HCT116 (cell line): ENCODE measurements around the gene PDRG1. TPM values are rescaled to one million over a fixed set of nuclear protein-coding genes. Genes with fewer than 3 reads are reported as not detected.

ENCODE experiments used
- ATAC-seq: fragments of 200-7000 bp; cut with Tn5 transposase; 2 replicates; pipeline ENCODE4 v1.9.1; 2020; ENCODE audit warnings: mild to moderate bottlenecking, moderate library complexity
- BruUV-seq: library from RNA; stranded (reverse); fragments of 400-500 nt; replicated peaks from 2 replicates; lab custom pipeline; 2021; lab: Mats Ljungman, UMichigan
- CTCF ChIA-PET: fragments of 300-600 bp; sonication (Branson Sonifier 250); formaldehyde crosslinking; loops from one replicate; lab custom pipeline; 2021; ENCODE audit warnings: antibody characterized with exemption; lab: Charles Lee
- POLR2A ChIA-PET: fragments of 300-600, 350-600 bp; sonication (Branson Sonifier 250); formaldehyde crosslinking; loops from one replicate; lab custom pipeline; 2021; ENCODE audit warnings: antibody characterized with exemption; lab: Charles Lee
- RAD21 ChIA-PET, 2 experiments: fragments of 300-600 bp; sonication (Branson Sonifier 250); formaldehyde crosslinking; loops; one replicate each; lab custom pipeline; 2023; ENCODE audit warnings: low total read pairs in 2 of 2; ENCODE audit not compliant: uncharacterized antibody in 2 of 2, unreplicated experiment in 2 of 2, low non-redundant PET in 1 of 2; lab: Charles Lee
- DNase-seq: peaks from one replicate; pipeline ENCODE4 v3.0.0-alpha.2; 2010; ENCODE audit warnings: low read depth, low spot score
- H2AFZ ChIP-seq: fragments of 200-600 bp; shearing (Covaris generic), sonication (generic); 2 replicates; pipeline ENCODE4 v1.6.1; 2017; ENCODE audit warnings: low read depth, mixed run types, mixed read lengths, antibody characterized with exemption, low read length; ENCODE audit not compliant: poor library complexity, severe bottlenecking
- H3K27ac ChIP-seq: 2 replicates; pipeline ENCODE4 v1.5.1; 2012; ENCODE audit warnings: low read depth, low read length
- H3K27me3 ChIP-seq: fragments of 200-600 bp; sonication (generic); 2 replicates; pipeline ENCODE4 v1.6.1; 2016; ENCODE audit warnings: mixed run types, low read length, mixed read lengths; ENCODE audit not compliant: insufficient read depth
- H3K36me3 ChIP-seq, 2 experiments: fragments of 200-500 bp in 1 of 2; fragments of 200-600 bp in 1 of 2; sonication (Bioruptor generic) in 1 of 2; sonication (generic) in 1 of 2; 2 replicates each; pipeline versions ENCODE4 v1.5.1 to v1.6.1; 2014 to 2016; ENCODE audit warnings: low read length in 2 of 2, inconsistent platforms in 1 of 2, mixed read lengths in 1 of 2, mixed run types in 1 of 2; ENCODE audit not compliant: insufficient read depth in 2 of 2, control insufficient read depth in 1 of 2
- H3K4me1 ChIP-seq, 2 experiments: fragments of 200-600 bp in 1 of 2; sonication (generic) in 1 of 2; 2 replicates each; pipeline versions ENCODE4 v1.5.1 to v1.6.1; 2012 to 2017; ENCODE audit warnings: low read length in 2 of 2, inconsistent platforms in 1 of 2, mild to moderate bottlenecking in 1 of 2, mixed read lengths in 1 of 2, mixed run types in 1 of 2, moderate library complexity in 1 of 2; ENCODE audit not compliant: insufficient read depth in 2 of 2, control insufficient read depth in 1 of 2
- H3K4me2 ChIP-seq: fragments of 200-600 bp; sonication (generic); 2 replicates; pipeline ENCODE4 v1.6.1; 2017; ENCODE audit warnings: mixed run types, low read length, mixed read lengths
- H3K4me3 ChIP-seq, 2 experiments: fragments of 200-600 bp in 1 of 2; sonication (generic) in 1 of 2; replicated peaks in 1 of 2; 2 replicates each; pipeline ENCODE4 v1.5.1; 2011 to 2016; ENCODE audit warnings: low read length in 2 of 2, control low read depth in 1 of 2, low read depth in 1 of 2, mild to moderate bottlenecking in 1 of 2, mixed read lengths in 1 of 2, mixed run types in 1 of 2
- H3K79me2 ChIP-seq: fragments of 200-600 bp; sonication (generic); 2 replicates; pipeline ENCODE4 v1.6.1; 2017; ENCODE audit warnings: mild to moderate bottlenecking, mixed run types, low read length, moderate library complexity, mixed read lengths; ENCODE audit not compliant: insufficient read depth
- H3K9ac ChIP-seq: fragments of 200-600 bp; sonication (generic); 2 replicates; pipeline ENCODE4 v1.6.1; 2016; ENCODE audit warnings: low read length, mixed read lengths
- H3K9me2 ChIP-seq: fragments of 200-600 bp; sonication (generic), shearing (Covaris generic); 2 replicates; pipeline ENCODE4 v1.6.1; 2017; ENCODE audit warnings: mixed run types, mild to moderate bottlenecking, moderate library complexity; ENCODE audit not compliant: insufficient read depth
- H3K9me3 ChIP-seq, 2 experiments: fragments of 200-500 bp in 1 of 2; fragments of 200-600 bp in 1 of 2; sonication (Bioruptor generic) in 1 of 2; sonication (generic) in 1 of 2; 2 replicates each; pipeline ENCODE4 v1.6.1; 2014 to 2017; ENCODE audit warnings: low read length in 2 of 2, mixed read lengths in 2 of 2, inconsistent platforms in 1 of 2, low read depth in 1 of 2, mild to moderate bottlenecking in 1 of 2, mixed run types in 1 of 2, moderate library complexity in 1 of 2; ENCODE audit not compliant: control insufficient read depth in 1 of 2, insufficient read depth in 1 of 2
- H4K20me1 ChIP-seq: fragments of 200-600 bp; sonication (generic), shearing (Covaris generic); 2 replicates; pipeline ENCODE4 v1.6.1; 2017; ENCODE audit warnings: mixed run types, mild to moderate bottlenecking, moderate library complexity; ENCODE audit not compliant: insufficient read depth
- ATF3 ChIP-seq: IDR thresholded peaks from 2 replicates; pipeline ENCODE4 v1.6.1; 2012
- EGR1 ChIP-seq: IDR thresholded peaks from 2 replicates; pipeline ENCODE4 v1.6.1; 2012; ENCODE audit warnings: low read depth
- ELF1 ChIP-seq: IDR thresholded peaks from 2 replicates; pipeline ENCODE4 v1.6.1; 2012; ENCODE audit warnings: low read depth, borderline replicate concordance
- RAD21 ChIP-seq: IDR thresholded peaks from 2 replicates; pipeline ENCODE4 v1.6.1; 2012; ENCODE audit warnings: low read depth, mild to moderate bottlenecking
- SRF ChIP-seq: IDR thresholded peaks from 2 replicates; pipeline ENCODE4 v1.6.1; 2012; ENCODE audit warnings: low read depth
- intact Hi-C: fragments of 100-400 bp; cut with micrococcal nuclease; formaldehyde crosslinking; loops from 2 replicates; pipeline ENCODE4 v1.10.0; 2022
- total RNA-seq: library from RNA; stranded (reverse); gene quantifications from one replicate; pipeline ENCODE4 v1.2.1, GENCODE V29; 2021; ENCODE audit not compliant: unreplicated experiment
- TF ChIP-seq, protein P1 (sequence below), 3 experiments: fragments of 200-600 bp in 1 of 3; sonication (generic) in 1 of 3; IDR thresholded peaks in 2 of 3; conservative IDR thresholded peaks in 1 of 3; 2 replicates each; pipeline ENCODE4 v1.5.1; 2012 to 2017; ENCODE audit warnings: low read depth in 2 of 3, low read length in 2 of 3, antibody characterized with exemption in 1 of 3, borderline replicate concordance in 1 of 3, control low read depth in 1 of 3, mild to moderate bottlenecking in 1 of 3, mixed read lengths in 1 of 3, mixed run types in 1 of 3, moderate library complexity in 1 of 3; ENCODE audit not compliant: insufficient read depth in 1 of 3

Gene PDRG1
- total RNA-seq, 1 experiment from 2014 or later, result 18.7 TPM

GRCh38 chr20:31934968-31935764, 16.7 kb downstream of the PDRG1 start:
- Histone ChIP-seq H3K9me3 (no peaks in the 10 kb centered on the region), H3K4me3 (no peak overlapping the region), H4K20me1 (no peaks in the 10 kb centered on the region), H3K79me2 (no peaks in the 10 kb centered on the region), H3K27me3 (no peaks in the 10 kb centered on the region), H3K9me2 (no peaks in the 10 kb centered on the region), H3K36me3 (no peaks in the 10 kb centered on the region), H3K27ac (no peak overlapping the region), H3K9ac (no peak overlapping the region), H3K4me1 (peaks cover 0 to 6% of the 10 kb centered on the region in 2 experiments; a peak in 3 of 4 replicates), H3K4me2 (no peak overlapping the region), H2AFZ (no peak overlapping the region)
- ChIA-PET CTCF (interaction anchor here (0.5 kb wide), 1 partner anchor 416 kb away, joined by 3 read pairs; no protein-coding TSS in a partner anchor), RAD21 (no interaction called here), POLR2A (no interaction called here)
- ATAC-seq (no peak), DNase-seq (no peak)
- intact Hi-C loops, result no loop called here
- no peak for TF ChIP-seq EGR1
- TF ChIP-seq, protein P1, sequence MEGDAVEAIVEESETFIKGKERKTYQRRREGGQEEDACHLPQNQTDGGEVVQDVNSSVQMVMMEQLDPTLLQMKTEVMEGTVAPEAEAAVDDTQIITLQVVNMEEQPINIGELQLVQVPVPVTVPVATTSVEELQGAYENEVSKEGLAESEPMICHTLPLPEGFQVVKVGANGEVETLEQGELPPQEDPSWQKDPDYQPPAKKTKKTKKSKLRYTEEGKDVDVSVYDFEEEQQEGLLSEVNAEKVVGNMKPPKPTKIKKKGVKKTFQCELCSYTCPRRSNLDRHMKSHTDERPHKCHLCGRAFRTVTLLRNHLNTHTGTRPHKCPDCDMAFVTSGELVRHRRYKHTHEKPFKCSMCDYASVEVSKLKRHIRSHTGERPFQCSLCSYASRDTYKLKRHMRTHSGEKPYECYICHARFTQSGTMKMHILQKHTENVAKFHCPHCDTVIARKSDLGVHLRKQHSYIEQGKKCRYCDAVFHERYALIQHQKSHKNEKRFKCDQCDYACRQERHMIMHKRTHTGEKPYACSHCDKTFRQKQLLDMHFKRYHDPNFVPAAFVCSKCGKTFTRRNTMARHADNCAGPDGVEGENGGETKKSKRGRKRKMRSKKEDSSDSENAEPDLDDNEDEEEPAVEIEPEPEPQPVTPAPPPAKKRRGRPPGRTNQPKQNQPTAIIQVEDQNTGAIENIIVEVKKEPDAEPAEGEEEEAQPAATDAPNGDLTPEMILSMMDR (IDR thresholded peaks at IDR 0.05 in 2 of 3, conservative IDR thresholded peaks at IDR 0.05 in 1 of 3; ENCODE audit: borderline replicate concordance in 1 of 3, insufficient read depth in 1 of 3, low read depth in 2 of 3, low read length in 2 of 3), result peak in 1 of 3 experiments; percentile 8; a peak in 1 of 6 replicates
- BruUV-seq, result no TSS peak

DNA sequence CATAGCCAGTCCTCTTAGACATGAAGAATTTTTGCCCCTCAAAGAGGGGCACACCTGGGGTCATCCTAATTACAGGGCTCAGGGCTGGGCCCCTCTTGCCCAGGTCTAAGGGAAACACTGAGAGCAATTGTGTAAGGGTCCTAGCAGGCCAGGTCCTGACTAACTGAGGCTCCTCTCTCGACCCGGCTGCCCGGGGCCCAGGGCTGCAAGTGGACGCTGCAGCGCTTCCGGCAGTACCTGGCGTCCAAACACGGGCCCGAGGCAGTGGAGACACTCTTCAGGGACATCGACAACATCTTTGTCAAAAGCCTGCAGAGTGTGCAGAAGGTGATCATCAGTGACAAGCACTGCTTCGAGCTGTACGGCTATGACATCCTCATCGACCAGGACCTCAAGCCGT, 17.4 kb downstream of the PDRG1 start:
- H3K27me3 ChIP-seq, result no peaks in the 10 kb centered on the region
- H3K9me2 ChIP-seq, result no peaks in the 10 kb centered on the region
- BruUV-seq, result no TSS peak
- ChIA-PET RAD21 (no interaction called here), POLR2A (no interaction called here), CTCF (no interaction called here)
- no peak overlapping the region for H2AFZ ChIP-seq
- H3K36me3 ChIP-seq, result no peaks in the 10 kb centered on the region
- H3K9ac ChIP-seq, result no peak overlapping the region
- intact Hi-C loops, result no loop called here
- no peak overlapping the region for H3K4me3 ChIP-seq
- no peak for ATAC-seq
- H4K20me1 ChIP-seq, result no peaks in the 10 kb centered on the region
- DNase-seq, result no peak
- no peak overlapping the region for H3K27ac ChIP-seq
- no peak overlapping the region for H3K4me2 ChIP-seq
- no peaks in the 10 kb centered on the region for H3K79me2 ChIP-seq
- H3K9me3 ChIP-seq, result no peaks in the 10 kb centered on the region
- H3K4me1 ChIP-seq, result peaks cover 5 to 12% of the 10 kb centered on the region in 2 experiments
- TF ChIP-seq SRF (no peak), RAD21 (no peak), ELF1 (no peak), ATF3 (no peak)
